ENCODE measurements around the gene CHAC1. TPM values are rescaled to one million over a fixed set of nuclear protein-coding genes. Genes with fewer than 3 reads are reported as not detected.
"Not testable (repeated sequence)": the region's sequence is repeated elsewhere in the genome, so short reads cannot be mapped to it uniquely, and the experiment has no call there.

CHAC1 gene
- total RNA-seq, 2 donors from 2014 or later, result 4.0 to 20.9 TPM

GRCh38 chr15:40948706-40949473, 4.4 kb upstream of the CHAC1 start:
- Histone ChIP-seq H3K9ac (ENCODE audit: low read depth in 2 of 2, low read length in 2 of 2) (no peak overlapping the region), H3K9me3 (no peaks in the 10 kb centered on the region), H3K4me1 (peaks cover 4% of the 10 kb centered on the region), H3K27me3 (no peaks in the 10 kb centered on the region), H3K27ac (no peak overlapping the region), H3K4me3 (no peak overlapping the region), H3K36me3 (no peaks in the 10 kb centered on the region)
- TF ChIP-seq CTCF (IDR thresholded peaks at IDR 0.05), result no peak
- intact Hi-C loops (cut with DNase I), result no loop called here
- DNase-seq, result no peak

- no peaks in the 10 kb centered on the region for H3K36me3 ChIP-seq
Measured at GRCh38 chr15:40949756-40950207, 3.5 kb upstream of the CHAC1 start.

GRCh38 chr15:40951764-40952163, 1.5 kb upstream of the CHAC1 start:
- no peaks in the 10 kb centered on the region for H3K36me3 ChIP-seq
- DNase-seq, result no peak
- no peaks in the 10 kb centered on the region for H3K9me3 ChIP-seq
- H3K27me3 ChIP-seq, result no peaks in the 10 kb centered on the region
- no peak overlapping the region for H3K27ac ChIP-seq
- TF ChIP-seq CTCF (IDR thresholded peaks at IDR 0.05), result no peak
- intact Hi-C loops (cut with DNase I), result no loop called here
- no peak overlapping the region for H3K9ac ChIP-seq (ENCODE audit: low read depth in 2 of 2, low read length in 2 of 2)
- no peak overlapping the region for H3K4me3 ChIP-seq
- peaks cover 6% of the 10 kb centered on the region for H3K4me1 ChIP-seq

More at GRCh38 chr15:40949756-40950207, 3.5 kb upstream of the CHAC1 start:
- Histone ChIP-seq H3K27me3 (no peaks in the 10 kb centered on the region), H3K27ac (peak overlapping the region; percentile 67), H3K9me3 (no peaks in the 10 kb centered on the region), H3K9ac (ENCODE audit: low read depth in 2 of 2, low read length in 2 of 2) (peak overlapping the region in 1 of 2 donors; percentile 3), H3K4me3 (no peak overlapping the region), H3K4me1 (peaks cover 6% of the 10 kb centered on the region)
- intact Hi-C loops (cut with DNase I), result no loop called here
- DNase-seq, result peak; percentile 60
- TF ChIP-seq CTCF (IDR thresholded peaks at IDR 0.05), result no peak

- no peaks in the 10 kb centered on the region for H3K36me3 ChIP-seq
- no peak for TF ChIP-seq CTCF (IDR thresholded peaks at IDR 0.05)
- H3K9me3 ChIP-seq, result no peaks in the 10 kb centered on the region
- peak overlapping the region; percentile 74 for H3K4me3 ChIP-seq
- H3K9ac ChIP-seq (ENCODE audit: low read depth in 2 of 2, low read length in 2 of 2), result peak overlapping the region; percentile 81 to 88
- H3K27ac ChIP-seq, result peak overlapping the region; percentile 81
- DNase-seq, result no peak
- H3K27me3 ChIP-seq, result no peaks in the 10 kb centered on the region
- peaks cover 6% of the 10 kb centered on the region for H3K4me1 ChIP-seq
- intact Hi-C loops (cut with DNase I), result no loop called here
Measured at GRCh38 chr15:40952301-40952900, 870 bp upstream of the CHAC1 start.

- peak overlapping the region; percentile 81 for H3K27ac ChIP-seq
- TF ChIP-seq CTCF (IDR thresholded peaks at IDR 0.05), result no peak
- H3K27me3 ChIP-seq, result no peaks in the 10 kb centered on the region
- peak overlapping the region; percentile 81 to 88 for H3K9ac ChIP-seq (ENCODE audit: low read depth in 2 of 2, low read length in 2 of 2)
- peak overlapping the region; percentile 74 for H3K4me3 ChIP-seq
- intact Hi-C loops (cut with DNase I), result no loop called here
- no peaks in the 10 kb centered on the region for H3K9me3 ChIP-seq
- no peaks in the 10 kb centered on the region for H3K36me3 ChIP-seq
- no peak for DNase-seq
- H3K4me1 ChIP-seq, result peaks cover 9% of the 10 kb centered on the region
Measured at GRCh38 chr15:40953713-40954074, 423 bp downstream of the CHAC1 start.

GRCh38 chr15:40954158-40954848, 1.0 kb downstream of the CHAC1 start:
- H3K4me3 ChIP-seq, result peak overlapping the region; percentile 74
- H3K9me3 ChIP-seq; H3K4me1 ChIP-seq; H3K9ac ChIP-seq (ENCODE audit: low read depth in 2 of 2, low read length in 2 of 2); intact Hi-C loops (cut with DNase I); H3K27ac ChIP-seq; H3K27me3 ChIP-seq; H3K36me3 ChIP-seq; DNase-seq: not testable (repeated sequence)
